Esophagus (tissue), 2 donors: ENCODE data around the gene VRK1. TPM values are rescaled to one million over a fixed set of nuclear protein-coding genes. Genes with fewer than 3 reads are reported as not detected.
"Not testable (repeated sequence)": the region's sequence is repeated elsewhere in the genome, so short reads cannot be mapped to it uniquely, and the experiment has no call there.

ENCODE experiments used
- H3K27ac ChIP-seq, 2 donors: one replicate each; pipeline ENCODE4 v1.5.1; 2013; ENCODE audit warnings: low read depth in 2 of 2, mild to moderate bottlenecking in 2 of 2, inconsistent platforms in 1 of 2, low read length in 1 of 2, moderate library complexity in 1 of 2
- H3K27me3 ChIP-seq, 2 donors: one replicate each; pipeline ENCODE4 v1.6.1; 2013; ENCODE audit warnings: low read length in 2 of 2, control low read depth in 1 of 2, mild to moderate bottlenecking in 1 of 2; ENCODE audit not compliant: insufficient read depth in 2 of 2, control insufficient read depth in 1 of 2
- H3K36me3 ChIP-seq, 2 donors: one replicate each; pipeline ENCODE4 v1.6.1; 2013; ENCODE audit warnings: low read length in 1 of 2; ENCODE audit not compliant: control insufficient read depth in 2 of 2, insufficient read depth in 2 of 2
- H3K4me1 ChIP-seq, 2 donors: one replicate each; pipeline ENCODE4 v1.6.1; 2013; ENCODE audit warnings: low read length in 1 of 2; ENCODE audit not compliant: control insufficient read depth in 2 of 2, insufficient read depth in 2 of 2
- H3K4me3 ChIP-seq, 2 donors: one replicate each; pipeline ENCODE4 v1.5.1; 2013; ENCODE audit warnings: low read length in 2 of 2, mild to moderate bottlenecking in 2 of 2, low read depth in 1 of 2, moderate library complexity in 1 of 2
- H3K9me3 ChIP-seq, 2 donors: one replicate each; pipeline ENCODE4 v1.6.1; 2013; ENCODE audit warnings: mild to moderate bottlenecking in 2 of 2, low read depth in 1 of 2, low read length in 1 of 2, moderate library complexity in 1 of 2; ENCODE audit not compliant: control insufficient read depth in 2 of 2, insufficient read depth in 1 of 2
- WGBS, 2 donors: extraction: QIAGEN DNeasy Blood & Tissue Kit; methylation state at CpG; one replicate each; pipeline ENCODE4 v1.1.7; 2013; 5-methylcytosine and 5-hydroxymethylcytosine counted together
- polyA plus RNA-seq, 2 donors: library from polyadenylated mRNA; stranded (reverse); fragments of 200-250 nt; gene quantifications; one replicate each; pipeline ENCODE4 v1.2.3, GENCODE V29; 2013
- donor health status: healthy with polysubstance abuse.
- donor health status: Bipolar disorder and iron deficiency.

VRK1 gene
- polyA plus RNA-seq, 2 donors, result 8.3 to 12.8 TPM

DNA sequence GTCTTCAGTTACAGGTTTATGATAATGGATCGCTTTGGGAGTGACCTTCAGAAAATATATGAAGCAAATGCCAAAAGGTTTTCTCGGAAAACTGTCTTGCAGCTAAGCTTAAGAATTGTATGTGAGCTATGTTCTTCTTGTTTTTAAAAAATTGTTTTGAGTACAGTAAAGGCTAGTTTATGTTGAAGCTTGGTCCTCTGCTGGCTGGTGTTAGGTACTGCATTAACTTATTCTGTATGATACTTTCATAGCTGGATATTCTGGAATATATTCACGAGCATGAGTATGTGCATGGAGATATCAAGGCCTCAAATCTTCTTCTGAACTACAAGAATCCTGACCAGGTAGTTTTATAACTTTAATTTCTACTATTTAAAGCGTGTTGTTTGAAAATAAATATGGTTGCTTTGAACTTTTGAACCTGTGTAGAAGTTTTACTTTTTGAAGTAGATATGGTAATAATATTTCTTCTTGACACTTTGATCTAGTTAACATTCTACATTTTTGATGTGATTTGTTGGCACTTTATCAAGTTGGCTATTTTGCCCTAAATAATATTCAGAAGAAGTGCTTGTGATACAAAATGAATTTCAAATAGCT lies 55.7 kb downstream of the VRK1 start:
- no peaks in the 10 kb centered on the region for H3K27me3 ChIP-seq
- H3K27ac ChIP-seq, result no peak overlapping the region
- peaks cover 2 to 3% of the 10 kb centered on the region in 2 donors for H3K36me3 ChIP-seq
- 53 to 55% methylated on average over 4 of the region's 4 CpGs for WGBS, 2 donors
- H3K4me1 ChIP-seq, result no peaks in the 10 kb centered on the region
- H3K4me3 ChIP-seq, result no peak overlapping the region
- H3K9me3 ChIP-seq, result no peaks in the 10 kb centered on the region

DNA sequence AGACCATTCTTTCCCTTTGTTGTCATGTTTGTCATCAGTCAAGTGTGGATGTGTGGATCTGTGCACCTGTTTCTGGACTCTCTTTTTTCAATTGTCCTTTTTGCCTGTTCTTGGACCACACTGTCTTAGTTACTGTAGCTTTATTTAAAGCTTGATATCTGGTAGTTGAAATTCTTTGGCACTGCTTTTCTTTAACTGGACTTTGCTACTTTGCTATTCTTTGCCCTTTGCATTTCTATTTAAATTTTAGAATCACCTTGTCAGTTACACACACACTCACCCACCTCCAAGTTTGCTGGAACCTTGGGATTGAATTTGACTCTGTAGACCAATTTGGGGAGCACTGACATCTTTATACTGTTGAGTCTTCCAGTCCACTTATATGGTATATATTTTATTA lies 61.5 kb downstream of the VRK1 start:
- H3K27me3 ChIP-seq, result no peaks in the 10 kb centered on the region
- H3K36me3 ChIP-seq, result peaks cover 2 to 3% of the 10 kb centered on the region in 2 donors
- no peaks in the 10 kb centered on the region for H3K9me3 ChIP-seq
- no peaks in the 10 kb centered on the region for H3K4me1 ChIP-seq
- H3K4me3 ChIP-seq, result no peak overlapping the region
- H3K27ac ChIP-seq, result no peak overlapping the region

DNA sequence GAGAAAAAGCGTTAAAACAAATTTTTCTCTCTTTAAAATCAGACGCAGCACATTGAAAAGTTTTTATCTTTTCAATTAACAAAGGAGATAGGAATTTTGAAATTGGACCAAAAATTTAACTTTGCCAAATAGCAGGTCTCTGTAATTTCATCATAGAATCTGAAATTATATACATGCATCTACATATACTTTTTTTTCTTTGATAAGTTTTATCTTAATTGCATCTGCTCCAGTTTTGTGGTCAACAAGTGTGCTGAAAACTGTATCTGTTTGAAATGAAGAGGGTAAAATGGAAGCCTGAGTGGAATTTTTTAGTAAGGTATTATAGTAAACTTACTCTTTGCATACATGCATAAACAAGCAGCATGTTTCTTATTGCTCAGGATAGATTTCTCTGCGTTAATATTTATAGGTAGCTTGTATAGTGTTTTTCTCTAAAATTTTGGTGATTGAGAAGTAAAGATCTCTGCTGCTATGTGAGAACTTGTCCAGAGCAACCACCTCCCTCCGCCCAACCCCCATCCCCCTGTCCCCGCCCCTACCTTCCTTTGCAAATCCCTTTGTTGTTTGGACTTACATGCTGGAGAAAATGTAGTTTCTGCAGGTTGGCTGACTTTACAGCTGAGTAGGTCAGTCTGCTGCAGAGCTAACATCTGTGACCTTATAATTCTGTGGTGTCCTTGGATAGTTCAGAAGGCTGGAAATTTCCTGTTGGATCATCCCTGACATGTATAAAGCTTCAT lies 64.6 kb downstream of the VRK1 start:
- H3K36me3 ChIP-seq, result peaks cover 0 to 3% of the 10 kb centered on the region in 2 donors
- no peaks in the 10 kb centered on the region for H3K27me3 ChIP-seq
- no peaks in the 10 kb centered on the region for H3K4me1 ChIP-seq
- no peaks in the 10 kb centered on the region for H3K9me3 ChIP-seq
- no peak overlapping the region for H3K4me3 ChIP-seq
- no peak overlapping the region for H3K27ac ChIP-seq
- WGBS, 2 donors, result 87 to 88% methylated on average over 5 of the region's 5 CpGs

DNA sequence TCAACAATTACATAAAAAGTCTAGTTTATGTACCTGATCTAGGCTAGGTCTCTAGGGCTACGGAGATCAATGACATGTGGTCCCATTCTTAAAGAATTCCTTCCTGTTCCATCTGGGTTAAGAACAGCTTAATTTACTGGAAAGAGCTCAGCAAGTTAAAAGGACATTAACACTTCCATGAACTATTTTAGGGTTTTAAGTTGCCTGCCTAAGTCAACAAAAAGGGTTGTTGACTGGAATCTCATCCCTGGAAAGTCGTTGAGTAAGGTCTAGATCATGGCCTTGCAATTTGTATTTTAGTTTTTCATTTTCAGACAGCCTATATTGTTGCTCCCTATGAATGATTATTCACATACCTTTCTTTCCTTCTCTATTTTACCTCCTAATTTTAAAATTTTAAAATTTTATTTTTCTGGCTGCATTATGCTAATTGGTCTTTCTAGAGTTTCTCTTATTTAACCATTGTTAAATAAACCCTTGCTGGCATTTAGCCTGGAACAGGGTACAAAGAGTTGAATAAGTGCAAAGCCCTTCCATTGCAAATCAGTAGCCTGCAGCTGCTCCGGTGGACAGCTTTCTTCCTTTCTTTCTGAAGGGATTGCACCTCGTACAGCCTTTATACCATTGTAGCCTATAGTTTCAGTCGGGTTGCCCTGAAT lies 66.3 kb downstream of the VRK1 start:
- H3K27ac ChIP-seq, result no peak overlapping the region
- H3K36me3 ChIP-seq, result no peaks in the 10 kb centered on the region
- no peaks in the 10 kb centered on the region for H3K9me3 ChIP-seq
- no peaks in the 10 kb centered on the region for H3K27me3 ChIP-seq
- no peaks in the 10 kb centered on the region for H3K4me1 ChIP-seq
- no peak overlapping the region for H3K4me3 ChIP-seq
- WGBS, 2 donors, result 71 to 79% methylated on average over 5 of the region's 5 CpGs

DNA sequence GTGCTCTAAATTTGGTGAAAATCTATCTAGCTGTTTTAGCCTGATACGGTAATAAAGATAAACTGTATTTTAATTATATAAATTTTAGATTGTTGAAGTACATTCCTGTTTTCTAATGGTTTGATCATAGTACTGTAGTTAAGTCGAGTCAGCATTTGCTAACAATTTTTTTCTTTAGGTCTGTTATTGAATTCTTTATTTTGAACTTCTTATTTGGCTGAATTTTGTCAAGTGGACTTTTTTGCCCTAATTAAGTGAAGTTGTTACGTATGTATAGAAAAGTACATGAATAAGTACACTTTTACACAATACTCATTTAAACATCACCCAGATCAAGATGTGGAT lies 66.8 kb downstream of the VRK1 start:
- Histone ChIP-seq H3K4me1 (no peaks in the 10 kb centered on the region), H3K27me3 (no peaks in the 10 kb centered on the region), H3K27ac (no peak overlapping the region), H3K9me3 (no peaks in the 10 kb centered on the region), H3K36me3 (no peaks in the 10 kb centered on the region), H3K4me3 (no peak overlapping the region)
- WGBS, 2 donors, result 93 to 94% methylated on average over 3 of the region's 3 CpGs

DNA sequence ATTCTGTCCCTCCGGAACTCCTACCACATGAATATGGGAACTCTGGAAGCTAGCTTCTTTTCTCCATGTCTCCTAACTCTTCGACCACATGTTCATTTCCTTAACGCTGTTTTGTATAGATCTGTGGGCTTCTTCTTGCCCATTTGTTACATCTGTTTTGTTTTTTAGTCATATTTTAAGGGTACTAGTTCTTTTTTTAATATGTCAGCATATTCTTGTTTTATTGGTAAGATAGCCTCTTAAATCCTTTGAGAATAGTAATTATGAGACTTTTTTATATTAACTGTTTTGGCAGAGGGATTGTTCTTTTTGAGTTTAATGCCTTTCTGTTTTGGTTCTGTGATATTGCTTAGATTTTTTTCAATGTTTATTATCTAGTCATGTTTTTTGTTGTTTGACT lies 70.5 kb downstream of the VRK1 start:
- H3K4me3 ChIP-seq, result no peak overlapping the region
- no peaks in the 10 kb centered on the region for H3K27me3 ChIP-seq
- 87 to 91% methylated on average over 3 of the region's 3 CpGs for WGBS, 2 donors
- no peaks in the 10 kb centered on the region for H3K9me3 ChIP-seq
- no peaks in the 10 kb centered on the region for H3K36me3 ChIP-seq
- no peak overlapping the region for H3K27ac ChIP-seq
- no peaks in the 10 kb centered on the region for H3K4me1 ChIP-seq

DNA sequence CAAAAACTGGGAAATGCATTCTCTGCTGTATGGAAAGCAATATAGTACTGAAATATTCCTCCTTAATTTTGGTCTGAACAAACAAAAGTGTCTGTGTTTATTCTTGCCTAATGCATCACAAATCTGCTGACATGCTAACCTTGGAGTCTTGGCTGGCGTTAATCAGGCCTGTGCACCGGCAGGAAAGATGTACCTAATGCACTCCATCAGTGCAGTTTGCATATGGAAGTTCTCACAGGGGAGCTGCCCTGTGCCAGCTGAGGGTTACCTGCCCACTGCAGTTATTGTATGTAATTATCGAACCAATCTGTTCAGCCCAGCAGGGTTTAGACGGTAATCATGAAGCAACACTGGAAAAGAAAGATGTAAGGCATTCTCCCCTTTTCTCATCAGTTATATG lies 76.9 kb downstream of the VRK1 start:
- Histone ChIP-seq H3K4me1 (no peaks in the 10 kb centered on the region), H3K27me3 (no peaks in the 10 kb centered on the region), H3K36me3 (no peaks in the 10 kb centered on the region), H3K27ac (no peak overlapping the region), H3K9me3 (no peaks in the 10 kb centered on the region), H3K4me3 (no peak overlapping the region)
- WGBS, 2 donors, result 85% methylated on average over 4 of the region's 4 CpGs

DNA sequence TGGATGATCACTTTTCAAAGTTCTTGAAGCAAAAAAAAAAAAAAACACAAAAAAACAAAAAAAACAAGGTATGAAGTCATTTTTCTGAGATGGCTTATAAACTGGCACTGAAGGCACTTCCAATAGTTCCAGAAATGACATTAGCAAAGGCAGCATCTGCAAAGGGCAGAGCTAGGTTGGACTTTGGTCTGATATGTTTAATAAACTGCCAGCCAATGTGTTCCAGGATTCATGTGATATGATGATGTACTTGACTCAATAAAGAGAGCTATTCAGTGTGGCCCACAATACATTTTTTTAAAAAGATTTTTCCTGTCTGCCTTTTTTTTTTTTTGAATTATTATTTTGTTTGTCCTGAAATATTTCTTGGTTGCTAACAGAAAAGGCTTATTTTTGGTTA lies 79.6 kb downstream of the VRK1 start:
- Histone ChIP-seq H3K36me3 (no peaks in the 10 kb centered on the region), H3K4me3 (no peak overlapping the region), H3K4me1 (no peaks in the 10 kb centered on the region), H3K27ac (no peak overlapping the region), H3K27me3 (no peaks in the 10 kb centered on the region), H3K9me3 (no peaks in the 10 kb centered on the region)

DNA sequence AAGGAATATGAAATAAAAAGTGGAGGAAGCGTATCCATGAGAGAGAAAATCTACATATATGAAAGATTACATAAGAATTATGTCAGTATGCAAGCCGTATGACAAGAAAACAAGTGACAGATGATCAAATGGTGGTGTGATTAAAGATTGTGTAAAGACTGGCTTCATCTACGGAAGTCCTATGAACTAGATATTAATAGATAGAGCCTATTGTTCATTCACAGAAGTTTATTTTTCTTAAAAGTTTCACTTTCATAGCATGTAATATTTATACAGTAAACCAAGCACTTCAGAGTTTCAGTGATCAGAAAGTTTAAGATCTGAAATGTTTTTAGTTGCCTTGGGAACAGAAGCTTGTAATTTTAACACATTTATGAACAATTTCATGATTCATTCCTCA lies 84.5 kb downstream of the VRK1 start:
- H3K36me3 ChIP-seq, result no peaks in the 10 kb centered on the region
- H3K4me1 ChIP-seq, result no peaks in the 10 kb centered on the region
- WGBS, 2 donors, result 88% methylated on average over 3 of the region's 3 CpGs
- H3K4me3 ChIP-seq, result no peak overlapping the region
- H3K27me3 ChIP-seq, result no peaks in the 10 kb centered on the region
- no peak overlapping the region for H3K27ac ChIP-seq
- H3K9me3 ChIP-seq, result no peaks in the 10 kb centered on the region

DNA sequence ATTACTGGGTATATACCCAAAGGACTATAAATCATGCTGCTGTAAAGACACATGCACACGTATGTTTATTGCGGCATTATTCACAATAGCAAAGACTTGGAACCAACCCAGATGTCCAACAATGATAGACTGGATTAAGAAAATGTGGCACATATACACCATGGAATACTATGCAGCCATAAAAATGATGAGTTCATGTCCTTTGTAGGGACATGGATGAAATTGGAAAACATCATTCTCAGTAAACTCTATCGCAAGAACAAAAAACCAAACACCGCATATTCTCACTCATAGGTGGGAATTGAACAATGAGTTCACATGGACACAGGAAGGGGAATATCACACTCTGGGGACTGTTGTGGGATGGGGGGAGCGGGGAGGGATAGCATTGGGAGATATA lies 86.8 kb downstream of the VRK1 start:
- not testable (repeated sequence) for H3K27me3 ChIP-seq, H3K4me1 ChIP-seq, H3K27ac ChIP-seq, H3K9me3 ChIP-seq, H3K4me3 ChIP-seq, H3K36me3 ChIP-seq
- 98 to 99% methylated on average over 5 of the region's 5 CpGs for WGBS, 2 donors
